DOHH2 (cell line): ENCODE results near the gene PQBP1.

Experiments used
- EZH2phosphoT487 ChIP-seq: fragments of 200-600 bp; sonication (generic); IDR thresholded peaks from 2 replicates; pipeline ENCODE4 v1.6.1; 2017; ENCODE audit warnings: borderline replicate concordance, mild to moderate bottlenecking, antibody characterized with exemption, low read length, moderate library complexity, mixed read lengths
- TF ChIP-seq, protein P1 (sequence below): fragments of 200-600 bp; sonication (generic); IDR thresholded peaks from one replicate; pipeline ENCODE4 v1.5.1; 2014; ENCODE audit warnings: antibody characterized with exemption, mild to moderate bottlenecking, low read depth, low read length; ENCODE audit not compliant: poor library complexity, severe bottlenecking

DNA sequence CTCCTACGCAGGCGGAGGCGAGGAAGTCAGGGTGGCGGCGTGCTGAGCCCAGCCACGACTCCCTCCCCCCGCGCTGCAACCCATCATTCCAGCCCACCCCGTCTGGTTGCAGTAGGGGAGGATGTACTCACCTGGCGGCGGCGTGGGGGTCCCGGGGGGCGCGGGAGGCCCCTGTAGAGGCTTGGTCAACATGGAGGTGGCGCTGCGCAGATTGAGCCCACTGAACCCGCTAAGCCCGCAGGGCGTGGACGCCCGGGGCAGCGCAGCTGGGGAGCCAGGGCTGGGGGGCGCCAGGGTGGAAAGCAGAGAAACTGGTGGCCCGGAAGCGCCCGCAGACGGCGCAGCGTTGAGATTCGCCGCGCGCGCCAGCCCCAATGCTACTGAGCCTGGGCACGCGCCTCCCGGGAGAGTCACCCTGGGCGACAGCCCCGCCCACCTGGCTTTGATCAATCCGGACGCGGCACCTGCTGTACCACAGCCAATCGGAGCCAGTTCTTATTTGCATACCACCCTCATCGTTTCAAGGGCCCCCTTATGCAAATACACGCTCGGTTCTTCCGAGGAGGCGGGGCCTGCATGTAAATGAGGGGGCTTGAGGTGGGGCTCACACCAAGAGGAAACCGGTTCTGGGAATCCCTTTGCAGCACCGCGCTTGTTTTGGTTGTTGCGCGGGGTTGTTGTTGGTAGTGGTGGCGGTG is 21.1 kb downstream of the PQBP1 start, which contains the start of gene PIM2:
- TF ChIP-seq EZH2phosphoT487, result no peak
- TF ChIP-seq, protein P1, sequence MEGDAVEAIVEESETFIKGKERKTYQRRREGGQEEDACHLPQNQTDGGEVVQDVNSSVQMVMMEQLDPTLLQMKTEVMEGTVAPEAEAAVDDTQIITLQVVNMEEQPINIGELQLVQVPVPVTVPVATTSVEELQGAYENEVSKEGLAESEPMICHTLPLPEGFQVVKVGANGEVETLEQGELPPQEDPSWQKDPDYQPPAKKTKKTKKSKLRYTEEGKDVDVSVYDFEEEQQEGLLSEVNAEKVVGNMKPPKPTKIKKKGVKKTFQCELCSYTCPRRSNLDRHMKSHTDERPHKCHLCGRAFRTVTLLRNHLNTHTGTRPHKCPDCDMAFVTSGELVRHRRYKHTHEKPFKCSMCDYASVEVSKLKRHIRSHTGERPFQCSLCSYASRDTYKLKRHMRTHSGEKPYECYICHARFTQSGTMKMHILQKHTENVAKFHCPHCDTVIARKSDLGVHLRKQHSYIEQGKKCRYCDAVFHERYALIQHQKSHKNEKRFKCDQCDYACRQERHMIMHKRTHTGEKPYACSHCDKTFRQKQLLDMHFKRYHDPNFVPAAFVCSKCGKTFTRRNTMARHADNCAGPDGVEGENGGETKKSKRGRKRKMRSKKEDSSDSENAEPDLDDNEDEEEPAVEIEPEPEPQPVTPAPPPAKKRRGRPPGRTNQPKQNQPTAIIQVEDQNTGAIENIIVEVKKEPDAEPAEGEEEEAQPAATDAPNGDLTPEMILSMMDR, result no peak
